GM12891 (cell line): ENCODE results near the gene GMDS.

Experiments used
- DNase-seq: peaks from one replicate; pipeline ENCODE4 v3.0.0; 2011; ENCODE audit warnings: low spot score; ENCODE audit not compliant: insufficient read length
- FAIRE-seq: peaks from 2 replicates; lab custom pipeline; 2011; peaks lifted over from hg19 to GRCh38; lab: Jason Lieb, UNC
- PAX5 ChIP-seq: IDR thresholded peaks from 2 replicates; pipeline ENCODE4 v1.6.1; 2011; ENCODE audit warnings: low read length, moderate library complexity, mild to moderate bottlenecking; ENCODE audit not compliant: insufficient read depth, severe bottlenecking
- POLR2A ChIP-seq: IDR thresholded peaks from 2 replicates; pipeline ENCODE4 v1.6.1; 2011; ENCODE audit warnings: low read depth, low read length, control low read depth
- POLR2AphosphoS5 ChIP-seq: IDR thresholded peaks from 2 replicates; pipeline ENCODE4 v1.6.1; 2011; ENCODE audit warnings: low read depth, low read length, control low read depth
- POU2F2 ChIP-seq: IDR thresholded peaks from 2 replicates; pipeline ENCODE4 v1.6.1; 2011; ENCODE audit warnings: low read depth, mild to moderate bottlenecking, control low read depth, low read length, moderate library complexity
- SPI1 ChIP-seq: IDR thresholded peaks from 2 replicates; pipeline ENCODE4 v1.6.1; 2011; ENCODE audit warnings: low read depth, low read length, control low read depth
- TAF1 ChIP-seq: IDR thresholded peaks from 2 replicates; pipeline ENCODE4 v1.6.1; 2011; ENCODE audit warnings: low read depth, low read length, control low read depth

The GMDS gene

GRCh38 chr6:1778686-1779235 is 466.6 kb downstream of the GMDS start:
- DNase-seq: no peak
- FAIRE-seq: no peak
- TF ChIP-seq POLR2AphosphoS5: no peak
- TF ChIP-seq PAX5: no peak
- no peak for TF ChIP-seq SPI1
- TF ChIP-seq POLR2A: no peak
- TF ChIP-seq TAF1: no peak
- TF ChIP-seq POU2F2: no peak

GRCh38 chr6:1777921-1778685 is 467.3 kb downstream of the GMDS start:
- TF ChIP-seq PAX5 (no peak), POLR2A (no peak), POU2F2 (no peak), SPI1 (no peak), POLR2AphosphoS5 (no peak), TAF1 (no peak)
- FAIRE-seq (no peak), DNase-seq (no peak)

GRCh38 chr6:1775441-1775840 is 470.0 kb downstream of the GMDS start:
- DNase-seq (no peak), FAIRE-seq (no peak)
- no peak for TF ChIP-seq POLR2AphosphoS5
- no peak for TF ChIP-seq TAF1
- no peak for TF ChIP-seq SPI1
- TF ChIP-seq POLR2A: no peak
- TF ChIP-seq POU2F2: no peak
- TF ChIP-seq PAX5: no peak

- DNase-seq (no peak), FAIRE-seq (no peak)
- TF ChIP-seq POU2F2: no peak
These were observed 471.0 kb downstream of the GMDS start for GRCh38 chr6:1774226-1774915.

GRCh38 chr6:1773700-1774099 is 471.7 kb downstream of the GMDS start:
- FAIRE-seq (no peak), DNase-seq (no peak)
- no peak for TF ChIP-seq SPI1
- no peak for TF ChIP-seq PAX5
- TF ChIP-seq POLR2AphosphoS5: no peak
- TF ChIP-seq POLR2A: no peak
- no peak for TF ChIP-seq POU2F2
- TF ChIP-seq TAF1: no peak

- DNase-seq (no peak), FAIRE-seq (no peak)
- TF ChIP-seq SPI1 (no peak), POLR2AphosphoS5 (no peak), POLR2A (no peak), PAX5 (no peak), TAF1 (no peak), POU2F2 (no peak)
These were observed 474.3 kb downstream of the GMDS start for GRCh38 chr6:1770968-1771723.

GRCh38 chr6:1770435-1770843 is 475.0 kb downstream of the GMDS start:
- no peak for TF ChIP-seq PAX5
- no peak for TF ChIP-seq SPI1
- TF ChIP-seq POLR2AphosphoS5: no peak
- no peak for TF ChIP-seq POLR2A
- no peak for TF ChIP-seq POU2F2
- no peak for TF ChIP-seq TAF1
- FAIRE-seq: no peak
- no peak for DNase-seq

GRCh38 chr6:1767481-1768246 is 477.7 kb downstream of the GMDS start:
- FAIRE-seq (no peak), DNase-seq (no peak)
- TF ChIP-seq POLR2A (no peak), POLR2AphosphoS5 (no peak), SPI1 (no peak), PAX5 (no peak), TAF1 (no peak), POU2F2 (no peak)
